Measurements from ENCODE around the gene FAM219B. TPM values are rescaled to one million over a fixed set of nuclear protein-coding genes. Genes with fewer than 3 reads are reported as not detected.

FAM219B gene
- total and polyA plus RNA-seq, 10 of the 15 experiments (the other 5 are each of a cell fraction or from before 2014, with no cell fraction given) = 7.6 to 53.2 (median 29.4) TPM

Other genes with a start within 250 kb of the FAM219B start
Only the 7 nearest of the 13 such genes appear.
- 0.11 TPM in 1 of 2 replicates, not detected in the other for gene CPLX3, start 80.2 kb downstream of the FAM219B start, total RNA-seq (2014; rRNA removed)
- not detected in 2 replicates for gene CPLX3, start 80.2 kb downstream of the FAM219B start, total RNA-seq (2014; rRNA removed; fragmentation: Illumina TruSeq; extraction: Trizol)
- not detected in 2 replicates for gene CPLX3, start 80.2 kb downstream of the FAM219B start, total RNA-seq (2021)
- not detected in 2 replicates for gene CPLX3, start 80.2 kb downstream of the FAM219B start, polyA plus RNA-seq (2011; rRNA removed)
- gene CPLX3, start 80.2 kb downstream of the FAM219B start, polyA plus RNA-seq (2014; fragmentation: Illumina TruSeq; extraction: Trizol) = not detected in 2 replicates
- under 1 TPM in 1 of 2 experiments, not detected in 1; 0.02 TPM for gene CPLX3, start 80.2 kb downstream of the FAM219B start, polyA plus RNA-seq (2014; fragmentation: Nextera tagmentation; extraction: Ambion mirVana)
- gene CPLX3, start 80.2 kb downstream of the FAM219B start, polyA plus RNA-seq (2014; rRNA removed) = 0.04 TPM in 1 of 2 replicates, not detected in the other
- gene CPLX3, start 80.2 kb downstream of the FAM219B start, polyA plus RNA-seq (2016; fragmentation: Nextera tagmentation; extraction: Ambion mirVana) = not detected
- gene ULK3, start 63.7 kb downstream of the FAM219B start, total RNA-seq (2014; rRNA removed) = 28.2 and 29.4 TPM in 2 replicates
- 12.3 and 14.1 TPM in 2 replicates for gene ULK3, start 63.7 kb downstream of the FAM219B start, total RNA-seq (2014; rRNA removed; fragmentation: Illumina TruSeq; extraction: Trizol)
- gene ULK3, start 63.7 kb downstream of the FAM219B start, total RNA-seq (2021) = 27.8 and 31.9 TPM in 2 replicates
- gene ULK3, start 63.7 kb downstream of the FAM219B start, polyA plus RNA-seq (2011; rRNA removed) = 29.7 and 38.8 TPM in 2 replicates
- 19.9 and 25.4 TPM in 2 replicates for gene ULK3, start 63.7 kb downstream of the FAM219B start, polyA plus RNA-seq (2014; fragmentation: Illumina TruSeq; extraction: Trizol)
- 1 to 10 TPM in 1 of 2 experiments, under 1 TPM in 1; 0.64 to 1.4 TPM for gene ULK3, start 63.7 kb downstream of the FAM219B start, polyA plus RNA-seq (2014; fragmentation: Nextera tagmentation; extraction: Ambion mirVana)
- 35.3 and 38.9 TPM in 2 replicates for gene ULK3, start 63.7 kb downstream of the FAM219B start, polyA plus RNA-seq (2014; rRNA removed)
- gene ULK3, start 63.7 kb downstream of the FAM219B start, polyA plus RNA-seq (2016; fragmentation: Nextera tagmentation; extraction: Ambion mirVana) = 10 to 100 TPM; 26.2 to 28.1 TPM
- gene SCAMP2, start 33.5 kb downstream of the FAM219B start, total RNA-seq (2014; rRNA removed) = 51.2 and 54.8 TPM in 2 replicates
- gene SCAMP2, start 33.5 kb downstream of the FAM219B start, total RNA-seq (2014; rRNA removed; fragmentation: Illumina TruSeq; extraction: Trizol) = 33.4 and 34.2 TPM in 2 replicates
- 98.5 and 101 TPM in 2 replicates for gene SCAMP2, start 33.5 kb downstream of the FAM219B start, total RNA-seq (2021)
- 30.8 and 117 TPM in 2 replicates for gene SCAMP2, start 33.5 kb downstream of the FAM219B start, polyA plus RNA-seq (2011; rRNA removed)
- gene SCAMP2, start 33.5 kb downstream of the FAM219B start, polyA plus RNA-seq (2014; fragmentation: Illumina TruSeq; extraction: Trizol) = 112 and 114 TPM in 2 replicates
- gene SCAMP2, start 33.5 kb downstream of the FAM219B start, polyA plus RNA-seq (2014; fragmentation: Nextera tagmentation; extraction: Ambion mirVana) = 10 to 100 TPM; 10.9 to 22.5 TPM
- 98.4 and 118 TPM in 2 replicates for gene SCAMP2, start 33.5 kb downstream of the FAM219B start, polyA plus RNA-seq (2014; rRNA removed)
- gene SCAMP2, start 33.5 kb downstream of the FAM219B start, polyA plus RNA-seq (2016; fragmentation: Nextera tagmentation; extraction: Ambion mirVana) = 100 to 1,000 TPM; 156 to 158 TPM
- 48.9 and 52.6 TPM in 2 replicates for gene MPI, start 16.8 kb downstream of the FAM219B start, total RNA-seq (2014; rRNA removed)
- gene MPI, start 16.8 kb downstream of the FAM219B start, total RNA-seq (2014; rRNA removed; fragmentation: Illumina TruSeq; extraction: Trizol) = 35.2 and 36.2 TPM in 2 replicates
- gene MPI, start 16.8 kb downstream of the FAM219B start, total RNA-seq (2021) = 41.6 and 44.6 TPM in 2 replicates
- gene MPI, start 16.8 kb downstream of the FAM219B start, polyA plus RNA-seq (2011; rRNA removed) = 33.5 and 68.6 TPM in 2 replicates
- gene MPI, start 16.8 kb downstream of the FAM219B start, polyA plus RNA-seq (2014; fragmentation: Illumina TruSeq; extraction: Trizol) = 51.8 and 93.9 TPM in 2 replicates
- 10 to 100 TPM; 38.3 to 43.6 TPM for gene MPI, start 16.8 kb downstream of the FAM219B start, polyA plus RNA-seq (2014; fragmentation: Nextera tagmentation; extraction: Ambion mirVana)
- gene MPI, start 16.8 kb downstream of the FAM219B start, polyA plus RNA-seq (2014; rRNA removed) = 48.6 and 49.8 TPM in 2 replicates
- 10 to 100 TPM; 35.6 to 43.1 TPM for gene MPI, start 16.8 kb downstream of the FAM219B start, polyA plus RNA-seq (2016; fragmentation: Nextera tagmentation; extraction: Ambion mirVana)
- 143 and 156 TPM in 2 replicates for gene COX5A, start 31.2 kb upstream of the FAM219B start, total RNA-seq (2014; rRNA removed)
- 316 and 330 TPM in 2 replicates for gene COX5A, start 31.2 kb upstream of the FAM219B start, total RNA-seq (2014; rRNA removed; fragmentation: Illumina TruSeq; extraction: Trizol)
- 420 and 445 TPM in 2 replicates for gene COX5A, start 31.2 kb upstream of the FAM219B start, total RNA-seq (2021)
- 365 and 451 TPM in 2 replicates for gene COX5A, start 31.2 kb upstream of the FAM219B start, polyA plus RNA-seq (2011; rRNA removed)
- gene COX5A, start 31.2 kb upstream of the FAM219B start, polyA plus RNA-seq (2014; fragmentation: Illumina TruSeq; extraction: Trizol) = 367 and 459 TPM in 2 replicates
- 100 to 1,000 TPM in 1 of 2 experiments, 10 to 100 TPM in 1; 84.5 to 350 TPM for gene COX5A, start 31.2 kb upstream of the FAM219B start, polyA plus RNA-seq (2014; fragmentation: Nextera tagmentation; extraction: Ambion mirVana)
- gene COX5A, start 31.2 kb upstream of the FAM219B start, polyA plus RNA-seq (2014; rRNA removed) = 421 and 474 TPM in 2 replicates
- gene COX5A, start 31.2 kb upstream of the FAM219B start, polyA plus RNA-seq (2016; fragmentation: Nextera tagmentation; extraction: Ambion mirVana) = 1,000 to 10,000 TPM; 1,175 to 1,218 TPM
- 6.3 and 7.0 TPM in 2 replicates for gene RPP25, start 49.9 kb upstream of the FAM219B start, total RNA-seq (2014; rRNA removed)
- gene RPP25, start 49.9 kb upstream of the FAM219B start, total RNA-seq (2014; rRNA removed; fragmentation: Illumina TruSeq; extraction: Trizol) = 3.1 and 3.5 TPM in 2 replicates
- 8.1 and 8.9 TPM in 2 replicates for gene RPP25, start 49.9 kb upstream of the FAM219B start, total RNA-seq (2021)
- gene RPP25, start 49.9 kb upstream of the FAM219B start, polyA plus RNA-seq (2011; rRNA removed) = 0.29 and 0.41 TPM in 2 replicates
- gene RPP25, start 49.9 kb upstream of the FAM219B start, polyA plus RNA-seq (2014; fragmentation: Illumina TruSeq; extraction: Trizol) = 3.1 and 3.2 TPM in 2 replicates
- 1 to 10 TPM in 1 of 2 experiments, under 1 TPM in 1; 0.63 to 1.8 TPM for gene RPP25, start 49.9 kb upstream of the FAM219B start, polyA plus RNA-seq (2014; fragmentation: Nextera tagmentation; extraction: Ambion mirVana)
- gene RPP25, start 49.9 kb upstream of the FAM219B start, polyA plus RNA-seq (2014; rRNA removed) = 5.8 and 7.2 TPM in 2 replicates
- gene RPP25, start 49.9 kb upstream of the FAM219B start, polyA plus RNA-seq (2016; fragmentation: Nextera tagmentation; extraction: Ambion mirVana) = 10 to 100 TPM in 1 of 2 experiments, 1 to 10 TPM in 1; 7.4 to 10.8 TPM
- 20.2 and 22.2 TPM in 2 replicates for gene SCAMP5, start 88.7 kb upstream of the FAM219B start, total RNA-seq (2014; rRNA removed)
- 13.6 and 15.0 TPM in 2 replicates for gene SCAMP5, start 88.7 kb upstream of the FAM219B start, total RNA-seq (2014; rRNA removed; fragmentation: Illumina TruSeq; extraction: Trizol)
- 24.8 and 25.5 TPM in 2 replicates for gene SCAMP5, start 88.7 kb upstream of the FAM219B start, total RNA-seq (2021)
- 15.7 and 24.3 TPM in 2 replicates for gene SCAMP5, start 88.7 kb upstream of the FAM219B start, polyA plus RNA-seq (2011; rRNA removed)
- gene SCAMP5, start 88.7 kb upstream of the FAM219B start, polyA plus RNA-seq (2014; fragmentation: Illumina TruSeq; extraction: Trizol) = 26.3 and 30.3 TPM in 2 replicates
- gene SCAMP5, start 88.7 kb upstream of the FAM219B start, polyA plus RNA-seq (2014; fragmentation: Nextera tagmentation; extraction: Ambion mirVana) = 1 to 10 TPM; 2.3 to 2.5 TPM
- gene SCAMP5, start 88.7 kb upstream of the FAM219B start, polyA plus RNA-seq (2014; rRNA removed) = 35.5 and 41.6 TPM in 2 replicates
- gene SCAMP5, start 88.7 kb upstream of the FAM219B start, polyA plus RNA-seq (2016; fragmentation: Nextera tagmentation; extraction: Ambion mirVana) = 1 to 10 TPM; 1.6 to 1.7 TPM

Data from GM12878 (cell line).